Stimulated activated CD4-positive, alpha-beta T cell treated with anti-CD3 and anti-CD28 coated beads, Interleukin-15, amount 100 ng/mL, for 48 hours (primary cell): ENCODE measurements around the gene SFI1.
A peak's percentile ranks its signal among the peaks of the same experiment; 100 is the strongest.
"Not testable (repeated sequence)": the region's sequence is repeated elsewhere in the genome, so short reads cannot be mapped to it uniquely, and the experiment has no call there.

Source experiments
- DNase-seq, 2 donors: peaks; one replicate each; pipeline ENCODE4 v3.0.0-alpha.2; 2020; ENCODE audit warnings: low read depth in 2 of 2

SFI1 gene

DNA sequence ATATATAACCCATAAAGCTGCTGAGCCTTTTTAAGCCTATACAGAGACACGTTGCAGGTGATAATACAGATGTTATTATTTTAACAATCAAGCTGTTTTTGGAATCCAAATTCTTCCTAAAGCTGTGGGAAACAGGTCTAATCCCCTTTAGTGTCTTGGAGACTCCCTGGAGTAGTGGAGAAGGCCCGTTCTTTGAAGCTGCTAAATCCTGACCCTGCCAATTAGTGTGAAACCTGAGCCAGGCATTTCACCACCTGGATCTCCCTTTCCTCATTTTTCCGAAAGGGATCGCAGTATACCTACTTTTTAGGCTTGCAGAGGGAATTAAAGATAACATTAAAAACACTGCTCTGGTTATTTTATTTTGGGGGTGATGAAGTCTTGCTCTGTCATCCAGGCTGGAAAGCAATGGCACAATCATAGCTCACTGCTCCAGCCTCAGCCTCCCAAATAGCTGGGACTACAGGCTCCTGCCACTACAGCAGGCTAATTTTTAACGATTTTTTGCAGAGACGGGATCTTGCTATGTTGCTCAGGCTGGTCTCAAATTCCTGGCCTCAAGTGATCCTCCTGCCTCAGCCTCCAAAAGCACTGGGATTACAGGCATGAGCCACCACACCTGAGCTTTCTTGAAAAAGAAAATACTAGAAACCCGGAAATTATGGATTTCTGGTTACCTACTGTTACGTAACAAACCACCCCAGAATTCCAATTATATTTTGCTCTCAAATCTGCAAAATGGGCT is 4.9 kb upstream of the SFI1 start:
- DNase-seq = no peak

DNA sequence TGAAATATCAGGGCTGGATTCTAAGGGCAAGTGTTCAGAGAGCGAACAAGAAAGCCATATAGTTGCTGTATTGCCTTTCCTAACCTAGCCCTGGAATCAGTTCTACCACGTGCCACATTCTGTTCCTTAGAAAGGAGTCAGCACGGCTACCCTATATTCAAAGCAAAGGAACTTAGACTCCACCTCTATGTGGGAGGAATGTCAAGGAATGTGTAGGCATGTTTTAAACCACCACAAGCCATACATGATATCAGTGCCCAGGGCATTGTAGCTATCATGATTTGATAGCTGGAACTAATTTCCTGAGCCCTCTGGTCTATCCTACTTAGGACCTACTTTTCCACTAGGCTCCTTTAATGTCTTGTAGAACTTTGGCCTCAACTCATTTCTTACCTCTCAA is 4.2 kb upstream of the SFI1 start:
- no peak for DNase-seq

DNA sequence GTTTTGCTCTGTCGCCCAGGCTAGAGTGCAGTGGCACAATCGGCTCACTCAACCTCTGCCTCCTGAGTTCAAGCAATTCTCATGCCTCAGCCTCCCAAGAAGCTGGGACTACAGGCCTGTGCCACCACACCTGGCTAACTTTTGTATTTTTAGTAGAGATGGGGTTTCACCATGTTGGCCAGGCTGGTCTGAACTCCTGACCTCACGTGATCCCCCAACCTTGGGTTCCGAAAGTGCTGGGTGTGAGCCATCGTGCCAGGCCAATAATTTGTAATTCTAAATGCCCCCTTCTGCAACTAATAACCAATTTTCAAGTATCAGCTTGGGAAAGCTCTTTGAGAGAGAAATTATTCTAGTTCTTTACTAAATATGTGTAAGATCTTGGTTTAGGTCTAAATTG is 3.0 kb upstream of the SFI1 start:
- DNase-seq = not testable (repeated sequence)

DNA sequence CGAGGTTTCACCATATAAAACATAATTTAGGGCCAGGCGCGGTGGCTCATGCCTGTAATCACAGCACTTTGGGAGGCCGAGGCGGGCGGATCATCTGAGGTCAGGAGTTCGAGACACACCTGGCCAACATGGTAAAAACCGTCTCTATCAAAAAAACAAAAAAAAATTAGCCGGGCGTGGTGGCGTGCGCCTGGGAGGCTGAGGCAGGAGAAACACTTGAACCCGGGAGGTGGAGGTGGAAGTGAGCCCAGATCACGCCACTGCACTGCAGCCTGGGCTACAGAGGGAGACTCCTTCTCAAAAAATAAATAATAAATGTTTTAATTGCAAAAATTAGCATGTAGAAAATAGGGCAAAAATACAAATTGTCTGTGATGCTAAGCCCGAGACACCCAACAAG is 993 bp upstream of the SFI1 start:
- no peak for DNase-seq

DNA sequence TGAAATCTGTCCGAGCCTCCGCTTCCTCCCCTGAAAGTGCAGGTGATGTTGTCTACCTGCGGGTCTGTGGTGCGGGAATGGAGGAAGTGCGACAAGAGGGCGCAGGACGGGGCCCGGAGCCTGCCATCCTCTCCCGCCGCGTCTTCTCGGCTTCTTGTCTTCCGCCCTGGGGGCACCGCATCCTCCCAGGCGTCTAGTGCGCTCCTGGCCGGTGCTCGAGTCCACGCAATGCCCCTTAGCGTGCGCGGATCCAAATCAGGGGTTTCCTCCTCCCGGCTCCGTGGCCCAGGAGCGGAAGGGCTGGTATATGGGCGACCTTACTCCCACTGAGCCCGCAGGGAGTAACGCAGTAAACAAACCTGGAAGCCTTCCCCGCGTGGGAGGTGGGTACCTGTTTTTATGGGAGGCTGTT is 405 bp downstream of the SFI1 start:
- DNase-seq = no peak

DNA sequence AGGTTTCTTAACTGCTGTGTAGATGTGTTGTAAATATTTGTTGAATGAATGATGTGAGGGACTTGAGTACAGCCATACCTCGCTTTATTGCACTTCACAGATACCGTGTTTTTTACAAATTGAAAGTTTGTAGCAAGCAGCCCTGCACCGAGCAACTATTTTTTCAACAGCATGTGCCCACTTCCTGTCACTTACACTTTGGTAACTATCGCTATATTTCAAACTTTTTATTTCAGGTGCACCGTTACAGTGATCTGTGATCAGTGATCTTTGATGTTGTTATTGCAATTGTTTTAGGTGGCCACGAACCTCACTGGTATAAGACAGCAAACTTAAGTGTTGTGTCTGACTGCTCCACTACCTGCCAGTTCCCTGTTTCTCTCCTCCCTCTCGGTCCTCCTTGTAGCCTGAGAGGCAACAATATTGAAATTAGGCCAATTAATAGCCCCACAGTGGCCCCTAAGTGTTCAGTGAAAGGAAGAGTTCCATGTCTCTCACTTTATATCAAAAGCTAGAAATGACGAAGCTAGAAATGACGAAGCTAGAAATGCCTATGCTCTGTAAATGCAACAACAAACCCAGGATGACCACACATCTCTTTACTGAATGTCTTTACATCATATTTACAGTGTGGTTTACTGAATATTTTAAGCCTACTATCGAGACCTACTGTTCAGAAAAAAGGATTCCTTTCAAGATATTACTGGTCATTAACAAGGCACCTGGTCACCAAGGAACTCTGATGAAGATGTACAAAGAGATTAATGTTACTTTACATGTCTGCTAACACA is 1.0 kb downstream of the SFI1 start:
- no peak for DNase-seq

DNA sequence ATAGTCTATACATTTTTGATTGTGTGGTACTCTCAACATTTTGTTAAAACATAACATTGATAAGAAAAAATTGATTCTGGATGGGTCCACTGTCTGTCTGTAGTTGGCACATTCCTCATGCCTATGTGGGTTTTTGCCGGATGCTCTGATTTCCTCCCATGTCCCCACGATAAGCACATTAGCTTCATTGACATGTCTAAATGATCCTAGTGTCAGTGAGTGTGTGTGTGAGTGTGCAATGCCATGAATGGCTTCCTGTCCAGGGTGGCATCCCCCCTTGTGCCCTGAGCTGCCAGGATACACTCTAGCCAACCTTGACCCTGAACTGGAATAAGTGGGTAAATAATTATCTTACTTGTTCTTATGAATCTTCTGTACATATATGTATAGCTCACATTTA is 5.4 kb downstream of the SFI1 start:
- DNase-seq = no peak

DNA sequence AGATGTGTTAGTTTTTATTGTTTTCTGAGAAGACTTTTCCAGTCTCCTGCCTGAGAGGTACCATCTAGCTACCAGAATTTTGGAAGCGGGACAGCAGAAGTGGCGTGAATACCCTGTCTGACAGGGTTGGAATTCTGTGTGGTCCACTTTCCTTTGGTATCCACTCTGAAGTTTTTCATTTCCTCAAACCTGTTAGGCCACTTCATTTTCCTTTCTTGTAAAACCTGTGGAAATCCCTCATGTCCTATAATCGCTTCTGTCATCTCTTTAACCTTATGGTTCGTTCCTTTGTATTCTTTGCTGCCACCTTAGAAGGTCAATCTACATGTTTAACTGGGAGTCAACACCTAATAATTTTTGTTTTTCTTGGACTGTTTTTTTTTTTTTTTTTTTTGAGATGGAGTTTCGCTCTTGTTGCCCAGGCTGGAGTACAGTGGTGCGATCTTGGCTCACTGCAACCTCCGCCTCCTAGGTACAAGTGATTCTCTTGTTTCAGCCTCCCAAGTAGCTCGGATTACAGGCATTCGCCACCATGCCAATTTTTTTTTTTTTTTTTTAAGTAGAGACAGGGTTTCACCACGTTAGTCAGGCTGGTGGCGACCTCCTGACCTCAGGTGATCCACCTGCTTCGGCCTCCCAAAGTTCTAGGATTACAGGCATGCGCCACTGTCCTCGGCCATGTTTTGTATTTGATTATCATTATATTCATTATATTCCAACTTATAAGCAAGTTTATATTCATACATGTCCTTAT is 7.1 kb downstream of the SFI1 start:
- DNase-seq = no peak

DNA sequence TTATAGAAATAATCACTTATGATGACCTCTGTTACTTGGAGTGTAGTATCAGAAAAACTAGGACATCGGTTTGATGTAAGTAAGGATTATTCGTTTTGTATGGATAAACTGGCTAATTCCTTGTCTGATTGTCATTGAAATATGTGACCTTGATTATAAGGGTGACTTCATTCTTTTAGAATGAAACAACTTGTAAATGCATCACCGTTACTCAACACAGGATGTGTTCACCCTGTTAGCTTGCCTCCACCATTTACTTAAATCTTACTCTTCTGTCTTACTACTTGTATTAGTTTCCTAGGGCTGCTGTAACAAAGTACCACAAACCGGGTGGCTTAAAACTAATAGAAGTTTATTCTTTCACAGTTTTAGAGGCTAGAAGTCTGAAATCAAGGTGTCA is 7.9 kb downstream of the SFI1 start:
- no peak for DNase-seq

DNA sequence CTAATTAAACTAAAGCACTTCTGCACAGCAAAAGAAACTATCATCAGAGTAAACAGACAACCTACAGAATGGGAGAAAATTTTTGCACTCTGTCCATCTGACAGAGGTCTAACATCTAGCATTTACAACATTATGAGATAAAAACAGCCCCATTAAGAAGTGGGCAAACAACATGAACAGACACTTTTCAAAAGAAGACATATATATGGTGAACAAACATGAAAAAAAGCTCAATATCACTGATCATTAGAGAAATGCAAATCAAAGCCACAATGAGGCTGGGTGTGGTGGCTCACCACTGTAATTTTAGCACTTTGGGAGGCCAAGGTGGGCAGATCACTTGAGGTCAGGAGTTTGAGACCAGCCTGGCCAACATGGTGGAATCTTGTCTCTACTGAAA is 11.2 kb downstream of the SFI1 start:
- DNase-seq = not testable (repeated sequence)

DNA sequence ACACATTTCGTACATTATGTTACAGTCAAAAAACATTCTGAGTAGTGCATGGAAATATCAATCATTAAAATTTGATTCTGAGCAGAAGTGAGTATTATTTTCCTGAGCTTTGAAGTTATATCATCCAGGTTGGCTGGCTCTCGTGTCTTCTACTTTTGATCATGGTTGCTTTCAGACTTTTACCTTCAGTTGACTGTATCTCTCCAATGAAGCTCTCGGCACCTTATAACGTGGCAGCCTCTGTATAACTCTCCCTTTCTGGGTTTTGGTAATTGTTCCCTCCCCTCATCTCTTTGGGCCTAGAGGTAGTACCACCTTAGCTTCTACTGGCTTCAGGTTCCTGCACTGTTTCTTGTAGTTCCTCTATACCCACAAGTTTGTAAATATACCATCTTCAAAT is 12.2 kb downstream of the SFI1 start:
- no peak for DNase-seq

DNA sequence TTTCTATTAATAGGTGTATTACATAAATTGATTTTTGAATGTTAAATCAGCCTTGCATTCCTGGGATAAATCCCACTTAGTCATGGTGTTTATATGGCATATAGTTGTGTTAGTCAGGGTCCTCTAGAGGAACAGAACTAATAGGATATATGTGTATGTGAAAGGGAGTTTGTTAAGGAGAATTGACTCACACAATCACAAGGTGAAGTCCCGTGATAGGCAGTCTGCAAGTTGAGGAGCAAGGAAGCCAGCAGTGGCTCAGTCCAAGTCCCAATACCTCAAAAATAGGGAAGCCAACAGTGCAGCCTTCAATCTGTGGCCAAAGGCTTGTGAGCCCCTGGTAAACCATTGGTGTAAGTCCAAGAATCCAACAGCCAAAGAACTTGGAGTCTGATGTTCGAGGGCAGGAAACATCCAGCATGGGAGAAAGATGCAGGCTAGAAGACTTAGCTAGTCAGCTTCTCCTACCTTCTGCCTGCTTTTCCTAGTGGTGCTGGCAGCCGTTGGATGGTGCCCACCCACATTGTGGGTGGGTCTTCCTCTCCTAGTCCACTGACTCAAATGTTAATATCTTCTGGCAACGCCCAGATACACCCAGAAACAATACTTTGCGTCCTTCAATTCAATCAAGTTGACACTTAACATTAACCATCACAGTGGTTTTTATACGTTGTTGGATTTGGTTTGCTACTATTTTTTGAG is 12.9 kb downstream of the SFI1 start:
- no peak for DNase-seq

DNA sequence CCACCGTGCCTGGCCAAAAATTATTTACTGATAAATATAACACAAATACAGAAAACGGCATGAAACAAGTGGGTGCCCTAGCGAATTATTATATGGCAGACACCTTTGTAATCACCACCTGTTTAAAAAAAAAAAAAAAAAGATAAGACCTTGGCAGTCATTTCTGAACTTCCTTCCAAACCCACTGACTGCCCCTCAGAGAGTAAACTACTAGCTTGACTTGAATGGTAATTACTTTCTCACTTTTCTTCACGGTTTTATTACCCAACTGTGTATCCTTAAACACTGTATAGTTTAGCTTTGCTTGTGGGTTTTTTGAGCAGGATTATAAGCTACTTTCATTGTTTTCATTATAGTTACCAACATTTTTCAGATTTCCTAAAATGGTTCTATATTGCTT is 23.7 kb downstream of the SFI1 start:
- no peak for DNase-seq

DNA sequence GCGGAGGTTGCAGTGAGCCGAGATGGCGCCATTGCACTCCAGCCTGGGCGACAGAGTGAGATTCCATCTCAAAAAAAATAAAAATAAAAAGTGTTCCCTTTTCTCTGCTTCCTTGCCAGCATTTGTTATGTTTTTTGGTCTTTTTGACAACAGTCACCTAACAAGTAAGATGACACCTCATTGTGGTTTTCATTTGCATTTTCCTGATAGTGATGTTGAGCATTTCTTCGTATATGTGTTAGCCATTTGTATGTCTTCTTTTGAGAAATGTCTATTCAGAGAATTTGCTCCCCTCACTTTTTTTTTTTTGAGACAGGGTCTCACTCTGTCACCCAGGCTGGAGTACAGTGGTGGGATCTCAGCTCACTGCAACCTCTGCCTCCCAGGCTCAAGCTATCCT is 27.8 kb downstream of the SFI1 start:
- DNase-seq = not testable (repeated sequence)

DNA sequence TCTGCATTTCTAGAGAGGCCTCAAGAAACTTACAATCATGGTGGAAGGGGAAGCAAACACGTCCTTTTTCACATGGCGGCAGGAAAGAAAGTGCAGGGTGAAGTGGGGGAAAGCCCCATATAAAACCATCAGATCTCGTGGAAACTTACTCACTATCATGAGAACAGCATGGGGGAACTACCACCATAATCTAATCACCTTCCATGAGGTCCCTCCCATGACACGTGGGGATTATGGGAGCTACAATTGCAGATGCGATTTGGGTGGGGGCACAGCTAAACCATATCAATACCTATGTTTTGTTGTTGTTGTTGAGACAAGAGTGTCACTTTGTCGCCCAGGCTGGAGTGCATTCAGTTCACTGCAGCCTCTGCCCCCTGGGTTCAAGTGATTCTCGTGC is 29.9 kb downstream of the SFI1 start:
- peak; percentile 33 to 42 for DNase-seq

DNA sequence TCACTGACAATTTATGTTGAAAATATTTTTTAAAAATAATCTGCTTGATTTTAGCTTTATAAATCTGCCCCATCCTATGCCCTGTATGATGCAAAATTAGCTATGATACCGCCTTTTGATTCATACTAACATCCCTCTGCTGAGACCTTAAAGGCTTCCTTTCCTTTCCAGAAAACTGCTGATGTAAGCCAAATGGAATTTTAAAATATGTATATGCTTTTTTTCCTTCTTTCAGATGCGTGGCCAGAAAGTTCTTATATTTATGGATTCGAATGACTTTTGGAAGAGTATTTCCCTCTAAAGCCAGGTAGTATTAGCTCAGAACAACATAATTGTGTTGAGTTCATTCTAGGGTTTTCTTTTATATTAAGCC is 34.5 kb downstream of the SFI1 start:
- DNase-seq = no peak

DNA sequence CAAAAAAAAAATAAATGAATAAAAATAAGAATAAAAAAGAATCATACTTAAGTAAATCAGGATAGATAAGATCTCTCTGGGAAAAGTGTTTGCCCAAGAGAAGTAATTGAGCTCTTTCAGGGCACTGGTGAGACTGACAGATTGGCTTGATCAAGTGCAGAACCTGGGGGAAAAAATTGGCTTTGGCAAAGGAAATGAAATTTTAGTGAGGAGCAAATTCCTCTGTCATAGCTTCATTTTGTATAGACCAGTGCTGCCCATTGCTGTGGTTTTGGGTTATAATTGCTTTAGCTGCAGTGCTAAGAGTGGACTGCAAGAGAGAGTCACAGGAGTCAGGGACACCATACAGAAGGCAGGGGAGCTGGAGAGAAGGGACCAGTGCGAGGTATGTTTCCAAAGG is 35.7 kb downstream of the SFI1 start:
- no peak for DNase-seq

DNA sequence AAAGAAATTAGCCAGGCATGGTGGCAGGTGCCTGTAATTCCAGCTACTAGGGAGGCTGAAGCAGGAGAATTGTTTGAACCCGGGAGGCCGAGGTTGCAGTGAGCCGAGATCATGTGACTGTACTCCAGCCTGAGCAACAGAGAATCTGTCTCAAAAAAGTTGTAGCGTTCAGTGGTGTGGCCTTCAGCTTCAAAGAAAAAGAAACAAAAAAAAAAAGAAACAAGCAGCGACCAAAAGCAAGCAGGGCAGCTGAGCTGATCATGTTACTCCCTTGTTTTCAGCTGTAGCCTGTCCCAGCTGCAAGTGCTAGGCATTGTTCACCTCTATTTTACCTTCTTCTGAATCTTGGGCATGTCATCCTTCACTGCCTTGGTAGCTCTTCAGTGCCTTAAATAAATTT is 37.0 kb downstream of the SFI1 start:
- no peak for DNase-seq

DNA sequence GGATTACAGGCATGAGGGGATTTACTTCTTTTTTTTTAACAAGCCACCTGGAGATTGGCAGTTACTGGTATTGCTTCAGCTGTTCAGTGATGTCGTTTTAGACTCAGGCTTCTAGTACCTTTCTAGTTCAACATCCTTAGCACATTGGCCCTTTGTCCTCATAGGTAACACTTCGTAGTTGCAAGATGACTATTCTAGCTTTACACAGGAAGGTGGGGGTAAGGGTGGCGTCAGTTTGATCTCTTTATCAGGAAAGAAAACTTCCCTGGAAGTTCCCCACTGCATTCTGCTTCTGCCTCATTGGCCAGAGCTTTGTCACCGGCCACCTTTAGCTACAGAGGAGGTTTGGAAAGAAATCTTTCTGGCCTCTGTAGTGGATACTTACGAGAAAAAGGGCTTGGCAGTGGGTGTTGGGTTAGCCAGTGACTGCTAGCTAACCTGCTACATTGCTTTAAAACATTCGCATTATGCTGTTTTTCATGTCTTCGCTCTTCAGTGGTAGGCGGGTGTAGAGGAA is 40.7 kb downstream of the SFI1 start:
- DNase-seq = peak; percentile 37 to 41

DNA sequence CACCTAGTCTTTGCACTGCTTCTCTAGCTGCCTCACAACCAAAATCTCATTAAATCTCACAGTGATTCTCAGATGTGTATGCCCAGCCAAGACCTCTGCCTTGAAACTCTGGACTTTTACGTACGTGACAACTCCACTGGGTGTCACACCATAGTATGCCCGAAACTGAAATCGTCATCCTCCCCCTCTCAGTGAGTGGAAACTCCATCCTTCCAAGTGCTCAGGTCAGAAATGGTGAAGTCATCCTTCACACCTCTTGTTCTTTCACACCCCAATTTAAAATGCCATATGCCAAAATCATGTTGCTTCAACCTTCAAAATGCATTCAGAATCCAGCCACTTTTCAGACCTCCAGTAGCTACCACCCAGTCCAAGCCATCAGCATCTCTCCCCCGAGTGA is 42.5 kb downstream of the SFI1 start:
- peak in 1 of 2 donors; percentile 37 for DNase-seq

DNA sequence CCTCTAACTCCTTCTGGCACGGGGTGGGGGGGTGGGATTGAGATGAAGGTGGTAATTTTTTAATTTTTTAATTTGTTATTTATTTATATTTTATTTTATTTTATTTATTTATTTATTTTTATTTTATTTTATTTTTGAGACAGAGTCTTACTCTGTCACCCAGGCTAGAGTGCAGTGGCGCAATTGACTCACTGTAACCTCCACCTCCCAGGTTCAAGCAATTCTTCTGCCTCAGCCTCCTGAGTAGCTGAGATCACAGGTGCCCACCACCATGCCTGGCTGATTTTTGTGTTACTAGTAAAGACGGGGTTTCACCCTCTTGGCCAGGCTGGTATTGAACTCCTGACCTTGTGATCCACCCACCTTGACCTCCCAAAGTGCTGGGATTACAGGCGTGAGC is 43.8 kb downstream of the SFI1 start:
- DNase-seq = not testable (repeated sequence)

DNA sequence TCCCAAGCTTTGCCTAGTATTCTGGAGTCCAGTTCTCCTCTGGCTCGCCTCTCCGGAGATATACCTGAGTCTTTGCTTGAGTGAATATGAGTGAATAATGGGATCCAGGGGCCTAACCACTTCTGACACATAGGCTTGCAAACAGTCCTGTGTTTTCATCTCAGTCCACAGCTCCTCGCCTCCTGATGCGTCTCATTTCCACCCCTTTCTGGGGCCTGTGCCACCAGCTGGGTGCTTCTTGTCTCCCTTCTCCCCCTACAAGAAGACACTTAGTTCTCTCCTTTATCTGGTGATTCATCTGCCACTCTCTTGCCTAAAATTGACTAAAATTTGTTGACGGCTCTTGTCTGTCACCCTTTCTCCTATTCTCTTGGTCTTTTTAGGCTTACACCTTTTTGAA is 44.6 kb downstream of the SFI1 start:
- no peak for DNase-seq
